Measurements from ENCODE around the gene PDP2.
A peak's percentile ranks its signal among the peaks of the same experiment; 100 is the strongest.

Gene PDP2

DNA sequence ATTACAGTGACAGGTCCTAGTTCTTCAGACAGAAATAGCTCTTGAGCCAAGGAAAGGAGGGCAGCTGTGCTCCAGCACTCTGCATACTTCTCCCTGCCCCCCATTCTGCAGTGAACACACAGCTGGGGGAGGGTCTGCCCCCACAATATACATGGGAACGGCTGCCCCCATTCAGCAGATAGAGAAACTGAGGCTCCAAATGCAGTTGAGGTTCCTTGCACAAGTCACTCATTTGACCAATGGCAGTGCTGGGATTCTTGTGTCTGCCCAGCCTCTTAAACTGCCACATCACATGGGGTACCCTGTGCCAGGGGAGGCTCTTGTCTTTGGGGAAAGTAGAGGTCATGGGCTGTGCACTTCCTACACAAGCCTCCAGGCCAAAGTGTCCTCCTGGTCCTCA is 10.9 kb upstream of the PDP2 start:
- TF ChIP-seq, protein P1, sequence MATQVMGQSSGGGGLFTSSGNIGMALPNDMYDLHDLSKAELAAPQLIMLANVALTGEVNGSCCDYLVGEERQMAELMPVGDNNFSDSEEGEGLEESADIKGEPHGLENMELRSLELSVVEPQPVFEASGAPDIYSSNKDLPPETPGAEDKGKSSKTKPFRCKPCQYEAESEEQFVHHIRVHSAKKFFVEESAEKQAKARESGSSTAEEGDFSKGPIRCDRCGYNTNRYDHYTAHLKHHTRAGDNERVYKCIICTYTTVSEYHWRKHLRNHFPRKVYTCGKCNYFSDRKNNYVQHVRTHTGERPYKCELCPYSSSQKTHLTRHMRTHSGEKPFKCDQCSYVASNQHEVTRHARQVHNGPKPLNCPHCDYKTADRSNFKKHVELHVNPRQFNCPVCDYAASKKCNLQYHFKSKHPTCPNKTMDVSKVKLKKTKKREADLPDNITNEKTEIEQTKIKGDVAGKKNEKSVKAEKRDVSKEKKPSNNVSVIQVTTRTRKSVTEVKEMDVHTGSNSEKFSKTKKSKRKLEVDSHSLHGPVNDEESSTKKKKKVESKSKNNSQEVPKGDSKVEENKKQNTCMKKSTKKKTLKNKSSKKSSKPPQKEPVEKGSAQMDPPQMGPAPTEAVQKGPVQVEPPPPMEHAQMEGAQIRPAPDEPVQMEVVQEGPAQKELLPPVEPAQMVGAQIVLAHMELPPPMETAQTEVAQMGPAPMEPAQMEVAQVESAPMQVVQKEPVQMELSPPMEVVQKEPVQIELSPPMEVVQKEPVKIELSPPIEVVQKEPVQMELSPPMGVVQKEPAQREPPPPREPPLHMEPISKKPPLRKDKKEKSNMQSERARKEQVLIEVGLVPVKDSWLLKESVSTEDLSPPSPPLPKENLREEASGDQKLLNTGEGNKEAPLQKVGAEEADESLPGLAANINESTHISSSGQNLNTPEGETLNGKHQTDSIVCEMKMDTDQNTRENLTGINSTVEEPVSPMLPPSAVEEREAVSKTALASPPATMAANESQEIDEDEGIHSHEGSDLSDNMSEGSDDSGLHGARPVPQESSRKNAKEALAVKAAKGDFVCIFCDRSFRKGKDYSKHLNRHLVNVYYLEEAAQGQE (IDR thresholded peaks at IDR 0.05; ENCODE audit: insufficient read depth in 1 of 2, low read depth in 2 of 2, low read length in 2 of 2) = no peak
- TF ChIP-seq TAF1 (IDR thresholded peaks at IDR 0.05; ENCODE audit: borderline replicate concordance, insufficient read depth, low read length) (no peak), FOXP2 (optimal IDR thresholded peaks at IDR 0.05; ENCODE audit: borderline replicate concordance, extremely low read depth, extremely low read length, insufficient read depth) (no peak), SIN3A (IDR thresholded peaks at IDR 0.05; ENCODE audit: borderline replicate concordance, insufficient read depth, low read length) (no peak), POLR2AphosphoS5 (IDR thresholded peaks at IDR 0.05; ENCODE audit: low read depth, low read length) (no peak)

DNA sequence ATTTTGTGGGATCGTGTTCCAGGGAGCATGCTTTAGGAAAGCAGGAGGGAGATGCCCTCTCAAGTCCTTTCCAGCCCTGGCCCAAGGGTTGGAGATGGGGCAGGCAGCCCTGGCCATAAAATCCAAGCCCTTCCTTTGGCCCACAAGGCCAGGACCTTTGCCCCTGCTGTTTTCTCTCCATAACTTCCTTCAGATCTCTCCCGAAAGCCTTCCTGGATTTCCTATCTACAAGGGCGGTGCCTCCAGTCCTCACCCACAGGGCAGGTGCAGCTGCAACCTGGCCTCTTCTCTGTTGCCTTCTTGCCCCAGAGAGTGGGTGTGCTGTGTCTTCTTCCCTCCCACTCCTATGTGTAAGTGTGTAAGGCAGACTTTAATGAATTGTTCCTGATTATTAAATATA is 8.5 kb upstream of the PDP2 start:
- TF ChIP-seq POLR2AphosphoS5 (IDR thresholded peaks at IDR 0.05; ENCODE audit: low read depth, low read length) (no peak), TAF1 (IDR thresholded peaks at IDR 0.05; ENCODE audit: borderline replicate concordance, insufficient read depth, low read length) (no peak), SIN3A (IDR thresholded peaks at IDR 0.05; ENCODE audit: borderline replicate concordance, insufficient read depth, low read length) (no peak), FOXP2 (optimal IDR thresholded peaks at IDR 0.05; ENCODE audit: borderline replicate concordance, extremely low read depth, extremely low read length, insufficient read depth) (no peak)
- TF ChIP-seq, protein P1 (IDR thresholded peaks at IDR 0.05; ENCODE audit: insufficient read depth in 1 of 2, low read depth in 2 of 2, low read length in 2 of 2) = no peak

DNA sequence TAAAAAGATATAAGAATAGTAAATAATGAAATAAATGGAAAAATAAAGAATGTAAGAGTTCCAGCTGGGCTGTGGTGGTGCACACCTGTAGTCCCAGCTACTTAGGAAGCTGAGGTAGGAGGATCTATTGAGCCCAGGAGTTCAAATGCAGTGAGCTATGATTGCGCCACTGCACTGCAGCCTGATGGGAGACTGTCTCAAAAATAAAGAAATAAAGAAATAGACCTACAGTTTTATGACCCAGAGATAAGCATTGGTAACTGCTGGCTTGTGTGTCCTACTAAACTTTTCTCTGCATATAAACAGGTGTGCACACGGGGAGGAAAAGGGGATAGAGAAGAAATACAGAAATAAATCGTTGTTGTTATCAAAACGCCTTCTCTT is 7.8 kb upstream of the PDP2 start:
- no peak for TF ChIP-seq TAF1 (IDR thresholded peaks at IDR 0.05; ENCODE audit: borderline replicate concordance, insufficient read depth, low read length)

DNA sequence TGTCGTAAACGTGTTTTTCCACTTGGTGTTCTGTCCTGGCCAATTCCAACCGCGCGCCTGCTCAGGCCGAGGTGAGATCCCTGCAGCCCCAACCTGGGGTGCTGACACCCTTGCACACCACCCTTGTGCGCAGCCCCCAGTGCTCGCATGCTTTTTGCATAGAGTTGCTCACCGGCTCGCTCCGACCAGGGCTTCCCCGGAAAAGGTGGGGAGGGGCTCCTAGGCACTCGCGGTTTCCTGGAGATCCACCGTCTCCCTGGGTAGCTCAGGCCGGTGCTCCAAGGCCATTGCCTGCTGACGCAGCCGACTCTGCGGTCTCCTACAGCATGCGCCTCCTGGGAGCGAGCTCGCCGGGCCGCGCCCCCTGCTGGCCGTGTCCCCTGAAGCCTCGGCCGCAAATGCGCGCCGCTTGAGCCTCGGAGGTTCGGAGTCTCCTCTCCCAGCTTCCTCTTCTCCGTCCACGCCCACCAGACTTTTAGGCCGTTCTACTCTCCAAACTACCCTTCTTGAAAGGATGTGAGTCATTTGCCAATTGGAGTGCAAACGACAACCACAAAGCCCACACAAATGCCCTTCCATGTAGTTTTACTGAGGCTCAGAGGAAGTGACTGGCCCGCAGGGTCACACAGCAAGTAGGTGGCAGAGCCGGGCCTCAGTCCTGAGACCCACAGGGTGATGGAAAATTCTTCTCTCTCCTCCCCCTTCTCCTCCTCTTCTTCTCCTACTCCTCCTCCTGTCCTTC is 7.2 kb upstream of the PDP2 start:
- 0 out of 2 replicates have a peak, but pooled peaks have one; percentile 51 for TF ChIP-seq POLR2AphosphoS5 (IDR thresholded peaks at IDR 0.05; ENCODE audit: low read depth, low read length)
- peak; percentile 59; the same call in 1 of the 2 replicates for TF ChIP-seq TAF1 (IDR thresholded peaks at IDR 0.05; ENCODE audit: borderline replicate concordance, insufficient read depth, low read length)
- peak; percentile 68; the same call in 1 of the 2 replicates for TF ChIP-seq SIN3A (IDR thresholded peaks at IDR 0.05; ENCODE audit: borderline replicate concordance, insufficient read depth, low read length)
- no peak for TF ChIP-seq FOXP2 (optimal IDR thresholded peaks at IDR 0.05; ENCODE audit: borderline replicate concordance, extremely low read depth, extremely low read length, insufficient read depth)

DNA sequence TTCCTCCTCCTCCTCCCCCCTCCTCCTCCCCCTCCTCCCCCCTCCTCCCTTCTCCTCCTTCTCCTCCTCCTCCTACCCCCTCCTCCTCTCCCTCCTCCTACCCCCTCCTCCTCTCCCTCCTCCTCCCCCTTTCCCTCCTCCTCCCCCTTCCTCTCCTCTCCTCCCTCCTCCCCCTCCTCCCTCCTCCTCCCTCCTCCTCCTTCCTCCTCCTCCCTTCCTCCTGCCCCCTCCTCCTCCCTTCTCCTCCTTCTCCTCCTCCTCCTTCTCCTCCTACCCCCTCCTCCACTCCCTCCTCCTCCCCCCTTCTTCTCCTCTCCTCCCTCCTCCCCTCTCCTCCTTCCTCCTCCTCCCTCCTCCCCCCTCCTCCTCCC is 6.6 kb upstream of the PDP2 start:
- TF ChIP-seq FOXP2 (optimal IDR thresholded peaks at IDR 0.05; ENCODE audit: borderline replicate concordance, extremely low read depth, extremely low read length, insufficient read depth) (no peak), SIN3A (IDR thresholded peaks at IDR 0.05; ENCODE audit: borderline replicate concordance, insufficient read depth, low read length) (no peak), POLR2AphosphoS5 (IDR thresholded peaks at IDR 0.05; ENCODE audit: low read depth, low read length) (no peak), TAF1 (IDR thresholded peaks at IDR 0.05; ENCODE audit: borderline replicate concordance, insufficient read depth, low read length) (no peak)
- TF ChIP-seq, protein P1 (IDR thresholded peaks at IDR 0.05; ENCODE audit: insufficient read depth in 1 of 2, low read depth in 2 of 2, low read length in 2 of 2) = no peak

DNA sequence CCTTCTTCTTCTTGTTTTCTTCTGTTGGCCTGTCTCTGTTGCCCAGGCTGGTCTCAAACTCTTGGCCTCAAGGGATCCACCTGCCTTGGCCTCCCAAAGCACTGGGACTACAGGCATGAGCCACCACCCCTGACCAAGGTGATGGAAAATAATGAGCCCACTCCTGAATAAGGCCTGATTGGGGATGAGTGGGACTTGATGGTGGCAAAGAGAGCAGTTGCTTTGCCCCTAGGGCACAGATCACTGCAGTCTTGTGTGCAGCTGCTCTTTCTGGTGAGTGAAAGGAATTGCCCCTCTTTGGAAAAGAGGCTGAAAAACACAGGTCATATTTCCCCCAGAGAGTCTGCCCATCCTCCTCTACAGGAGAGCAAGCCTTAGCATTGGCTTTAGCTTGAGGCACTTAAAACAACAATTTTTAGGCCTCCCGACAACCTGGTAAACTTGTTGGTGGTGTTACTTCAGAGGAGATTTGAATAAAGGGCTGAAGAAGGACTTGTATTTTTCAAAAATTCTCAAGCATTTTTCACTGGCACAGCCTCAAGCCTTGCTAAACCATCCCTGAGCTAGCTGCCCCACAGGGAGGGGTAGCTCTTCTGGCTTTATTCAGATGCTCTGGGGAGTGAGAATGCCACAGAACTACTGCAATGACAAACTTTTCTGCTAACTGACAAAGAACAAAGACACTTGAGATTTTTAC is 6.1 kb upstream of the PDP2 start:
- TF ChIP-seq TAF1 (IDR thresholded peaks at IDR 0.05; ENCODE audit: borderline replicate concordance, insufficient read depth, low read length) (no peak), POLR2AphosphoS5 (IDR thresholded peaks at IDR 0.05; ENCODE audit: low read depth, low read length) (no peak), FOXP2 (optimal IDR thresholded peaks at IDR 0.05; ENCODE audit: borderline replicate concordance, extremely low read depth, extremely low read length, insufficient read depth) (no peak), SIN3A (IDR thresholded peaks at IDR 0.05; ENCODE audit: borderline replicate concordance, insufficient read depth, low read length) (no peak)

All from PFSK-1 (cell line).